Fibroblast of upper back skin (primary cell): ENCODE data around the gene ZIC1.

Experiments
- DNase-seq: peaks from one replicate; pipeline ENCODE4 v3.0.0-alpha.2; 2013

The ZIC1 gene

GRCh38 chr3:147380977-147381376 is 28.2 kb upstream of the ZIC1 start:
- DNase-seq = no peak

- no peak for DNase-seq
Measured at GRCh38 chr3:147381596-147381995, 27.6 kb upstream of the ZIC1 start.

- DNase-seq = no peak
Measured at GRCh38 chr3:147383617-147384016, 25.5 kb upstream of the ZIC1 start.

GRCh38 chr3:147384210-147385058 is 24.7 kb upstream of the ZIC1 start:
- no peak for DNase-seq

GRCh38 chr3:147385059-147386012 is 23.8 kb upstream of the ZIC1 start:
- no peak for DNase-seq

GRCh38 chr3:147387291-147387884 is 21.8 kb upstream of the ZIC1 start:
- no peak for DNase-seq

- DNase-seq = no peak
Measured at GRCh38 chr3:147387885-147388699, 21.1 kb upstream of the ZIC1 start.

- no peak for DNase-seq
Measured at GRCh38 chr3:147388700-147389580, 20.2 kb upstream of the ZIC1 start.

- DNase-seq = no peak
Measured at GRCh38 chr3:147389717-147390116, 19.4 kb upstream of the ZIC1 start.

GRCh38 chr3:147390589-147391569 is 18.3 kb upstream of the ZIC1 start:
- no peak for DNase-seq

- DNase-seq = peak; percentile 87
Measured at GRCh38 chr3:147391781-147392624, 17.2 kb upstream of the ZIC1 start.

GRCh38 chr3:147392625-147392946 is 16.6 kb upstream of the ZIC1 start:
- no peak for DNase-seq

- peak; percentile 79 for DNase-seq
Measured at GRCh38 chr3:147393261-147393942, 15.8 kb upstream of the ZIC1 start.

- DNase-seq = peak; percentile 35
Measured at GRCh38 chr3:147393943-147394883, 15.0 kb upstream of the ZIC1 start.

GRCh38 chr3:147394884-147395225 is 14.3 kb upstream of the ZIC1 start:
- DNase-seq = no peak

GRCh38 chr3:147395899-147396711 is 13.1 kb upstream of the ZIC1 start:
- peak; percentile 55 for DNase-seq

GRCh38 chr3:147396712-147397046 is 12.5 kb upstream of the ZIC1 start:
- no peak for DNase-seq
